OCI-LY3 (cell line): ENCODE results near the gene DMRTA1.

ENCODE experiments used
- H2AFZ ChIP-seq: fragments of 200-600, 300-600 bp; shearing (Covaris generic); 2 replicates; pipeline ENCODE4 v1.6.0; 2014; ENCODE audit warnings: antibody characterized with exemption, low read depth, low read length
- H3K27ac ChIP-seq: fragments of 200-600, 300-600 bp; sonication (generic); 2 replicates; pipeline ENCODE4 v1.5.1; 2014; ENCODE audit warnings: mild to moderate bottlenecking, low read length, moderate library complexity, mixed read lengths
- H3K27me3 ChIP-seq: fragments of 200-600, 300-600 bp; sonication (generic); 2 replicates; pipeline ENCODE4 v1.6.1; 2014; ENCODE audit warnings: low read depth, low read length, mixed read lengths
- H3K36me3 ChIP-seq: fragments of 200-600, 300-600 bp; sonication (generic); replicated peaks from 2 replicates; pipeline ENCODE3; 2014; ENCODE audit warnings: low read depth, low read length, mixed read lengths
- H3K4me1 ChIP-seq: fragments of 300-600, 200-600 bp; sonication (generic); 2 replicates; pipeline ENCODE4 v1.6.1; 2014; ENCODE audit warnings: low read length, mixed read lengths
- H3K4me2 ChIP-seq: fragments of 200-600, 300-600 bp; sonication (generic); 2 replicates; pipeline ENCODE4 v1.6.1; 2014; ENCODE audit warnings: low read length, mixed read lengths
- H3K4me3 ChIP-seq: fragments of 300-600, 200-600 bp; sonication (generic); 2 replicates; pipeline ENCODE4 v1.5.1; 2014; ENCODE audit warnings: antibody characterized with exemption, mild to moderate bottlenecking, low read length, moderate library complexity
- H3K79me2 ChIP-seq: fragments of 300-600, 200-600 bp; shearing (Covaris generic); 2 replicates; pipeline ENCODE4 v1.6.1; 2014; ENCODE audit warnings: mild to moderate bottlenecking, low read length, mixed read lengths
- H3K9ac ChIP-seq: fragments of 300-600, 200-600 bp; shearing (Covaris generic); 2 replicates; pipeline ENCODE4 v1.6.0; 2014; ENCODE audit warnings: mild to moderate bottlenecking, low read length, moderate library complexity
- H3K9me3 ChIP-seq: fragments of 200-600, 300-600 bp; shearing (Covaris generic); 2 replicates; pipeline ENCODE4 v1.6.1; 2014; ENCODE audit warnings: low read length, mixed read lengths; ENCODE audit not compliant: insufficient read depth
- H4K20me1 ChIP-seq: fragments of 200-600, 300-600 bp; sonication (generic); 2 replicates; pipeline ENCODE4 v1.6.1; 2016; ENCODE audit warnings: low read length, mixed read lengths; ENCODE audit not compliant: insufficient read depth
- CTCF ChIP-seq: fragments of 200-600, 300-600 bp; sonication (generic); IDR thresholded peaks from 2 replicates; pipeline ENCODE4 v1.5.1; 2014; ENCODE audit warnings: antibody characterized with exemption, low read length, low read depth
- EZH2phosphoT487 ChIP-seq: fragments of 200-600 bp; shearing (Covaris generic); IDR thresholded peaks from 2 replicates; pipeline ENCODE4 v1.6.1; 2018; ENCODE audit warnings: antibody characterized with exemption, mixed run types, low read depth

DMRTA1 gene

GRCh38 chr9:22446589-22446949 is at the start of gene DMRTA1:
TSS of gene DMRTA1 (plus strand) at chr9:22446824. CDS start at chr9:22447066, 242 bp downstream.
- no peak within 1 kb of the TSS for H2AFZ ChIP-seq

GRCh38 chr9:22401671-22402070 is 45.0 kb upstream of the DMRTA1 start:
- Histone ChIP-seq H3K9ac (no peak overlapping the region), H3K79me2 (no peaks in the 10 kb centered on the region), H3K27ac (no peak overlapping the region), H3K4me2 (no peak overlapping the region), H3K27me3 (no peaks in the 10 kb centered on the region), H3K9me3 (no peaks in the 10 kb centered on the region), H2AFZ (no peak overlapping the region), H3K4me3 (no peak overlapping the region), H4K20me1 (no peaks in the 10 kb centered on the region), H3K36me3 (no peaks in the 10 kb centered on the region), H3K4me1 (no peaks in the 10 kb centered on the region)
- TF ChIP-seq CTCF (no peak), EZH2phosphoT487 (no peak)

More at GRCh38 chr9:22446589-22446949, at the start of gene DMRTA1:
- Histone ChIP-seq H3K27me3 (peaks cover 8% of the 10 kb centered on the region), H3K9me3 (peaks cover 4% of the 10 kb centered on the region; the same call in 1 of the 2 replicates), H3K4me2 (no peak within 1 kb of the TSS), H3K4me1 (no peaks in the 10 kb centered on the region), H3K9ac (no peak within 1 kb of the TSS), H3K4me3 (no peak within 1 kb of the TSS), H3K36me3 (no peaks in the 10 kb centered on the region), H3K79me2 (no peaks in the 10 kb centered on the region), H4K20me1 (no peaks in the 10 kb centered on the region), H3K27ac (no peak within 1 kb of the TSS)
- TF ChIP-seq CTCF (no peak), EZH2phosphoT487 (no peak)

- no peaks in the 10 kb centered on the region for H3K4me1 ChIP-seq
- no peak overlapping the region for H2AFZ ChIP-seq
- H3K4me3 ChIP-seq, result no peak overlapping the region
- H4K20me1 ChIP-seq, result no peaks in the 10 kb centered on the region
- H3K4me2 ChIP-seq, result no peak overlapping the region
- no peaks in the 10 kb centered on the region for H3K36me3 ChIP-seq
- no peak overlapping the region for H3K9ac ChIP-seq
- no peaks in the 10 kb centered on the region for H3K27me3 ChIP-seq
- H3K27ac ChIP-seq, result no peak overlapping the region
- no peaks in the 10 kb centered on the region for H3K79me2 ChIP-seq
- no peaks in the 10 kb centered on the region for H3K9me3 ChIP-seq
- no peak for TF ChIP-seq EZH2phosphoT487
- no peak for TF ChIP-seq CTCF
These were observed 40.6 kb upstream of the DMRTA1 start for GRCh38 chr9:22405869-22406659.

- Histone ChIP-seq H3K79me2 (no peaks in the 10 kb centered on the region), H3K4me2 (no peak overlapping the region), H3K27ac (no peak overlapping the region), H4K20me1 (no peaks in the 10 kb centered on the region), H3K4me3 (no peak overlapping the region), H3K9me3 (no peaks in the 10 kb centered on the region), H3K4me1 (no peaks in the 10 kb centered on the region), H3K9ac (no peak overlapping the region), H2AFZ (no peak overlapping the region), H3K36me3 (no peaks in the 10 kb centered on the region), H3K27me3 (no peaks in the 10 kb centered on the region)
- no peak for TF ChIP-seq EZH2phosphoT487
- TF ChIP-seq CTCF, result no peak
These were observed 32.7 kb upstream of the DMRTA1 start for GRCh38 chr9:22413884-22414283.
